Adipocyte (in vitro differentiated cells): ENCODE results near the gene RNF181.
A peak's percentile ranks its signal among the peaks of the same experiment; 100 is the strongest.

Experiments
- DNase-seq: peaks from one replicate; pipeline ENCODE4 v3.0.0-alpha.2; 2015; ENCODE audit warnings: low read depth
- H3K27me3 ChIP-seq: replicated peaks from 2 replicates; pipeline ENCODE4 v1.7.0; 2013; ENCODE audit warnings: mild to moderate bottlenecking, low read length, moderate library complexity; ENCODE audit not compliant: control insufficient read depth, insufficient read depth
- H3K36me3 ChIP-seq: 2 replicates; pipeline ENCODE4 v1.7.0; 2013; ENCODE audit warnings: low read length, mild to moderate bottlenecking, moderate library complexity; ENCODE audit not compliant: control insufficient read depth, insufficient read depth, severe bottlenecking
- H3K4me1 ChIP-seq: 2 replicates; pipeline ENCODE4 v1.7.0; 2013; ENCODE audit warnings: mild to moderate bottlenecking, low read length, moderate library complexity; ENCODE audit not compliant: control insufficient read depth, insufficient read depth
- H3K4me3 ChIP-seq: 2 replicates; pipeline ENCODE4 v1.7.0; 2013; ENCODE audit warnings: mild to moderate bottlenecking, low read length, moderate library complexity
- H3K9ac ChIP-seq: 2 replicates; pipeline ENCODE4 v1.7.0; 2013; ENCODE audit warnings: mild to moderate bottlenecking, low read length, moderate library complexity
- H3K9me3 ChIP-seq: 2 replicates; pipeline ENCODE4 v1.7.0; 2013; ENCODE audit warnings: mild to moderate bottlenecking, low read length, moderate library complexity; ENCODE audit not compliant: control insufficient read depth

Gene RNF181, protein sequence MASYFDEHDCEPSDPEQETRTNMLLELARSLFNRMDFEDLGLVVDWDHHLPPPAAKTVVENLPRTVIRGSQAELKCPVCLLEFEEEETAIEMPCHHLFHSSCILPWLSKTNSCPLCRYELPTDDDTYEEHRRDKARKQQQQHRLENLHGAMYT

DNA sequence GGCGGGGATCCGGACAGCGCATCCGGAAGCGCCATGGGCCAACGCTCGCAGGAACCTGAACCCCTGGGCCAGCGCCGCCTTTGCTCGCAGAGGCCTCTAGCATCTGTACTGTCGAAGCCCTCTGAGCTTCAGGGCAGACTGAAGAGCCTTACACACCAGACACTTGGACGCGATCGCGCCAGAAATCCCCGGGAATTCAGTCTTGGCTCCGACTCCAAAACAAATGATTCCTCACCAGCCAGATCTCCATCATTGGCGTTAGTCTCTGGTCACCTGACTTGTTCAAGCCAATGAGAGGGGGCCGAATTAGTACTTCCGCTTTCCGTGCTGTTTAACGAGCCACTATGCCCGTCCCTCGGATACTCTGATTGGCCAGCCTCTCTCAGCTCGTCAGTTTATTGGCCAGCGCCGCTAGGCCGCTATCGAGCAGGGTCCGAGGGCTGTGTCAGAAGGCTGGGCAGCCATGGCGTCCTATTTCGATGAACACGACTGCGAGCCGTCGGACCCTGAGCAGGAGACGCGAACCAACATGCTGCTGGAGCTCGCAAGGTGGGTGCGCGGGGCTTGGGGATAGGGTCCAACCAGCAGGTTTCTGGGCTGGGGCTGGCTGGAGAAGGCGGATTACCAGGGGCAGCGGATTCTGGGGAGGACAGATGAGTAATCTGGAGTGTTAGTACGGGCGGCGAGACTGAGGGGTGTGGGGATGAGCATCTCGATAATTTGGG is at the start of gene RNF181:
RNF181 (plus strand) TSS at position 445 of the 725 bp plus-strand sequence; CDS start at position 464, 19 bp downstream.
- Histone ChIP-seq H3K27me3 (no peaks in the 10 kb centered on the region), H3K36me3 (peaks cover 33% of the 10 kb centered on the region)

DNA sequence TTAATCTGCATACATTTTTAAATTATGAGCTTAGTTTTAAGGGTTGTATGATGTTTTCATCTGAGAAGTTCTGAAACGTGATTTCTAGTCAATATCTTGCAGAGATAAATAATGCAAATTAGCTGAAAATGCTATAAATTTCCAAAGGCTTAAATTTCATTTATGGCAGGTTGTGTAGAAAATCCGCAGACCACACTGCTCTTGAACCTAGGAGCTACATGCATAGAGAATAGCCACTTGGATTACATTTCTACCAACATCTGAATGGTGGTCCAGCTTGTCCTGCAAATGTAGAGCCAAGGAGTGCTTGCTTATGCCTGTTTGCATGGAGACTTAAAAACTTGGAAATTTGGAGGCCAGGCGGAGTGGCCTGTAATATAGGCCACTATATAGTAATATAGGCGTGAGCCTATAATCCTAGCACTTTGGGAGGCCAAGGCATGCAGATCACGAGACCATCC is 49.7 kb upstream of the RNF181 start:
- Histone ChIP-seq H3K4me1 (peaks cover 28% of the 10 kb centered on the region), H3K9ac (no peak overlapping the region), H3K9me3 (no peaks in the 10 kb centered on the region), H3K27me3 (no peaks in the 10 kb centered on the region), H3K36me3 (peaks cover 72% of the 10 kb centered on the region), H3K4me3 (no peak overlapping the region)
- no peak for DNase-seq

More for the DNA sequence above, at the start of gene RNF181:
- Histone ChIP-seq H3K9me3 (no peaks in the 10 kb centered on the region), H3K9ac (peak within 1 kb of the TSS; percentile 97), H3K4me3 (peak within 1 kb of the TSS; percentile 98), H3K4me1 (peaks cover 27% of the 10 kb centered on the region)
- peak; percentile 99 for DNase-seq

DNA sequence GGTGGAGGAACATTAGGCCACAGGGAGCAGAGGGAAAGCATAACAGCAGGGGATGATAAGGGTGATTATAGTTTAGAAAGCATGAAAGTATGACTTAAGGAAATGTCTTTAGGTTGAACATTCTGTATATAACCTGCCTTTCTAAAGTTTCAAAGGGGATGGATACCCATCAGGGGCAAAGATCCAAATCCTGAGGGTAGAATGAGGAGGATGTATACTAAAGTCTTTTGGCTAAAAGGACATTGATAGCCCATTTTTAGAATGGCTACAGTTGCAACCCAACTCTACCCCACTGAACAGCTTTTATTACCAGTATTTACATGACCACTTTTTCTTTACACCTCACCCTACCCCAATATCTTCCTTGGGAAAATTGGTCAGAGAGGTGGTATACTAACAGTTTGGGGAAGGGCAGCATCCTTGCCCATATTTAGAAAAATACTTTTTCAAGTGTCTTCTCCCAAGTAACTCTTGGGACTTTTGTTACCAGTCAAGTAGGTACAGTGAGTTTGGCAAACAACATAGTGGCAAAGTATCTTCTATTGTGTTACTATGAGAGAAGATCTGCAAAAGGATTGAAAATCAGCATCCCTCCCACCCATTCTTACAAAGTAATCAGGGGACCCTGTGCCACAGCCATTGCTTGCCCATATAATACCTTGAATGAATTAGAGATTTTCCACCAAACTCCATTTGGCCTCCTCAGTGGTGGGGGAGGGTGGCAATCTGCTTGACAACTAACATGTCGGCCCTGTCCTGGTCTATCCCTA is 48.3 kb upstream of the RNF181 start:
- Histone ChIP-seq H3K4me1 (peaks cover 14% of the 10 kb centered on the region), H3K9me3 (no peaks in the 10 kb centered on the region), H3K27me3 (no peaks in the 10 kb centered on the region), H3K36me3 (peaks cover 71% of the 10 kb centered on the region), H3K9ac (no peak overlapping the region), H3K4me3 (no peak overlapping the region)
- no peak for DNase-seq

DNA sequence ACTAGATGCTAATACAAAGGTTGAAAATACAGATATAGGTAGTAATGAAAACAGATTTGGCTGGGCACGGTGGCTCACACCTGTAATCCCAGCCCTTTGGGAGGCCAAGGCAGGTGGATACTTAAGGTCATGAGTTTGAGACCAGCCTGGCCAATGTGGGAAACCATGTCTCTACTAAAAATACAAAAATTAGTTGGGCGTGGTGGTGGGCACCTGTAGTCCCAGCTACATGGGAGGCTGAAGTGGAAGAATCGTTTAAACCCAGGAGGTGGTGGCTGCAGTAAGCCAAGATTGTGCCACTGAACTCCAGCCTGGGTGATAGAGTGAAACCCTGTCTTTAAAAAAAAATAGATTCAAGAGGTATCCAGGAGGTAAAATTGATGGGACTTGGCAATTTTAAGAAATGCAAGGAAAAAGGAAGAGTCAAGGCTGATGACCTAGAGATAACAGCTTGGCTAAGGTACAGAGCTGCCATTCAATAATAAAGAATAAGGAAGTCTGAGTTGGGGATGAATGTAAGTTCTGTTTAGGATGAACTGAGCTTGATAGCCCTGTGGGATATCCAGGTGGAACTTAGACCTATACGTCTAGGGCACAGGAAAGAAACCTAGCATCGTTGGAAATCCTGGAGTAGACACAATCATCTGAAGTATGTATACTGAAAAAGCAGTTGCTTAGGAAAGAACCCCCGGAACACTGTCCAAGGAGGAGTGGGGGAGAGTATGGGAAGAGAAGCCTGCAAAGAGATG is 47.5 kb upstream of the RNF181 start:
- Histone ChIP-seq H3K9ac (no peak overlapping the region), H3K27me3 (no peaks in the 10 kb centered on the region), H3K36me3 (peaks cover 71% of the 10 kb centered on the region), H3K4me3 (no peak overlapping the region), H3K9me3 (no peaks in the 10 kb centered on the region), H3K4me1 (peaks cover 6% of the 10 kb centered on the region)
- no peak for DNase-seq

DNA sequence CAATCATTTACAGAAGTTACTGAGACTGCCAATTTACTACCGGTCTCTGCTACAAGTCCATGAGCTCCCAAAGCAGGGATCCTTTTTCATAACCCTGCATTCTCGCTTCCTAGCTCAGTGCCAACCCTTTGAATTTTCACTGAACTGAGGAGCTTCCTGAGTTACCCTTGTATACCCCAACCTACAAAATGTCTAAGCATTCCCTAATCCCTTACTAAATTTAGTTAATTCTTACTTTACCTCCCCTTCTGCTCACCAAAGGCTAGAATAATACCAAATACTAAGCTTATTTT is 47.0 kb upstream of the RNF181 start:
- Histone ChIP-seq H3K4me3 (no peak overlapping the region), H3K9ac (no peak overlapping the region), H3K27me3 (no peaks in the 10 kb centered on the region), H3K9me3 (no peaks in the 10 kb centered on the region), H3K36me3 (peaks cover 71% of the 10 kb centered on the region), H3K4me1 (peaks cover 4% of the 10 kb centered on the region)
- no peak for DNase-seq

DNA sequence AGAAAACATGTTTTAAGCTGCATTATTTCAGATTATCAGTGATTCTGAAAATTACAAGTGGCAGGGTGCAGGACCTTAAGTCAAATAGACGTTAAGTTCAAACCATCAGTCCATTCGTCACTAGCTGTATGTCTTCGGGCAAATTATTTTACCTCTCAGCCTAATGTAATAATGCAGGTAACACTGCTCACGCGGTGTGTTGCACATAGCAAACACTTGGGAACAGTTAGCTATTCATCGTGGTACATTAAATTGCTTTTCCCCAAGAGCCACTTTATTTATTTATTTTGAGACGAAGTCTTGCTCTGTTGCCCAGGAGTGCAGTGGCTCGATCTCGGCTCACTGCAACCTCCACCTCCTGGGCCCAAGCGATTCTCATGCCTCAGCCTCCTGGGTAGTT is 46.5 kb upstream of the RNF181 start:
- Histone ChIP-seq H3K36me3 (peaks cover 70% of the 10 kb centered on the region), H3K4me3 (no peak overlapping the region), H3K4me1 (peaks cover 4% of the 10 kb centered on the region), H3K9me3 (no peaks in the 10 kb centered on the region), H3K27me3 (no peaks in the 10 kb centered on the region), H3K9ac (no peak overlapping the region)
- no peak for DNase-seq

DNA sequence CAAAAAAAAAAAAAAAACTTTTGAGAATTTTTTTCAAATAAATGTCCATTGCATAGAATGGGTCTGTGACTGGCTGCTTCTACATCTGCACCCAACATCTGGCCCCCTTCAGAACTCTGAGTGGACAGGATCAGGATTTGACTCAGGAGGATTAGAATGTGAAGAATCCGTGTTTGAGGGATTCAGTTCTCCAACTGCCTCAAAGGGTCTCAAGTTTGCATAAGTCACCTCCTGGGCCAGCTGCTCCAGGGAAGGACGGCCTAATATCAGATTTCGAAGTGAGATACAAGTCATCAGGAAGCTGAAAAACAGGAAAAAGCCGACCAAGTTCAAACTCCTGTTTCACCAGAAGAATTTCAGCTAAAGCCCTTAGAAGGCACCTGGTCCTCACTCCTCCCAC is 45.7 kb upstream of the RNF181 start:
- no peaks in the 10 kb centered on the region for H3K9me3 ChIP-seq
- no peaks in the 10 kb centered on the region for H3K4me1 ChIP-seq
- no peaks in the 10 kb centered on the region for H3K27me3 ChIP-seq
- H3K9ac ChIP-seq = no peak overlapping the region
- H3K4me3 ChIP-seq = no peak overlapping the region
- H3K36me3 ChIP-seq = peaks cover 70% of the 10 kb centered on the region
- DNase-seq = peak; percentile 89

DNA sequence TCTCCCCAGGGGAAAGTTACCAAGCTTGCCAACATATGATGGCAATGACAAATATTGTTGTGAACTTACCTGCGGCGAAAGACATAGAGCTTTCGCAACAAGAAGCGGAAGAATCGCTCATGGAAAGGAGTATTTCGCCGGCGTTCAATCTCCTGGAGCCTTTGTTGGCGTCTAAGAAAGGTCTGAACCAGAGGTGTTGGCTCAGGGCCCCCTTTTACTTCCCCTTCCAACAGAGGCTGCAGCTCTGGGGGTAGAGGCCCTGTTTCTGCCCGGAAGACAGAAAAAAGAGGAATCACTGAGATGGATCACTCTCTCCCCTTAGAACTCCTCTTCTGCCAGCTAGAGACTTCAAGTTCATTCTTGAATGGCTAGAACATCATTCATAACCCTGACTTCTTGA is 45.1 kb upstream of the RNF181 start:
- no peak for DNase-seq
- H3K4me3 ChIP-seq = no peak overlapping the region
- no peaks in the 10 kb centered on the region for H3K9me3 ChIP-seq
- no peaks in the 10 kb centered on the region for H3K27me3 ChIP-seq
- peaks cover 69% of the 10 kb centered on the region for H3K36me3 ChIP-seq
- H3K9ac ChIP-seq = no peak overlapping the region
- H3K4me1 ChIP-seq = no peaks in the 10 kb centered on the region

DNA sequence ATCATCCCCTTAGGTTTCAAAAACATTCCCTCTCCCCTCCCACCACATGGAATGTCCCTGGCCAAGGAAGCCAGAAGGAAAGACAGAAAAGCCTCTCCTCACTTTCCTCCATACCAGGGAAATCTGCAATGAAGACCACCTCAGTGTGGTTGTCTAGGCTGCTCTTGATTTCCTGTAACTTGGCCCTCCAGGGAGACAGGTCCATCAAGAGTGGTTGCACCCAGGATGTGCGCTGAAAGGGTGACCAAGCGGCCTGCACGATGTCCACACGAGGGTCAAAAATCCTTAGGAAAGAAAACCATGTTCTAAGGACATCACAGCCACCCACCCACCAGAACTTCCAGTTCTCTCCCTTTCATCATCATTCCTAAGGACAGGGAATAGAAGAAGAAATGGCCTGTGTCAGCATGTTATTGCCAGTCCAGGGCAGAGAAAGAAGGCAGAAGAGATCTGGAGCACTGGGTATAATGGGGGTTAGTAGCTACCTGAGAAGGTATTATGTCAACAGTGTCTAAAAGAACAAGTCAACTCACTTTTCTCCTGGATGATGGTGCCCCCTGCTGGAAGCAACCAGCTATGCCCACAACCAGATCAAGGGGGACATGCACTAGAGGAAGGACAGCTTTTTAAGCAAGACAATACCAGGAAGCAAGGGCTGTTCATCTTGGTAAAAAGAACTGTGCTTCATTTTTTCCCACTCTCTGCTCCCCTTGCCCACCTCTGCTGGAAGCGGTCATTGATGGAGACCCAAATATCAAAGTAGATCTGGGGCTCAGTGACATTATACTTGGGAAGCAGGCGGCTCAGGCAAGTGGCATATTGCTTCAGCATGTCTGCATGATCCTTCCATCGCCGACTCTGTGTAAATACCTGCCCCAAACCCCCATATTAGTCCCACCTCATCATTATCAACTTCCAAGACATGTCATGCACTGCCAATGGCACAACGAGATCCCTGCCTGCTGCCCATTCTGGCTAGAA is 43.6 kb upstream of the RNF181 start:
- H3K4me1 ChIP-seq = no peaks in the 10 kb centered on the region
- peaks cover 65% of the 10 kb centered on the region for H3K36me3 ChIP-seq
- no peaks in the 10 kb centered on the region for H3K27me3 ChIP-seq
- H3K9ac ChIP-seq = no peak overlapping the region
- no peaks in the 10 kb centered on the region for H3K9me3 ChIP-seq
- peak; percentile 89 for DNase-seq
- H3K4me3 ChIP-seq = no peak overlapping the region

DNA sequence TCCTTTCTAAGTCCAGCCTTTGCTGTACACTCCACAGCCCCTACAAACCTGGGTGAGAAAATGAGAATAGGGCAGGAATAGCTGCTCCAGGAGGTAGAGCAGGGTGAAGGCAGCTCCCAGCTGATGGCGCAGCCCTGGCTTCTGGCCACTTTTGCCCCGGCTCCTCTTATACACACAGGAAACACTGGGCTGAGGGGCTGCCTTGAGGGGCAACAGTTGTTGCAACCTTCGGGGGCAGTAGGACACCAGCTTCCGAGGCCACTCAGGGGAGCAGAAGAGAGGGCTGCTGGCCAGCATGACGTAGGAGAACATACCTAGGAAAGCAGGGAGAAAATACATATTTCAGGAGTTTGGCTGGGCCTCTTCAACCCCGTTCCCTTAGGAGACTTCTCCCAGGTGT is 42.4 kb upstream of the RNF181 start:
- Histone ChIP-seq H3K9ac (no peak overlapping the region), H3K4me1 (no peaks in the 10 kb centered on the region), H3K9me3 (no peaks in the 10 kb centered on the region), H3K4me3 (no peak overlapping the region), H3K36me3 (peaks cover 71% of the 10 kb centered on the region), H3K27me3 (no peaks in the 10 kb centered on the region)
- DNase-seq = no peak
